ENCODE results near the gene NACAD. TPM values are rescaled to one million over a fixed set of nuclear protein-coding genes. Genes with fewer than 3 reads are reported as not detected.
"Not testable (repeated sequence)": the region's sequence is repeated elsewhere in the genome, so short reads cannot be mapped to it uniquely, and the experiment has no call there.

NACAD gene
- total RNA-seq, 1 donor from 2014 or later: 21.6 TPM

- Histone ChIP-seq H3K27me3 (ENCODE audit: insufficient read depth, low read length) (peaks cover 14% of the 10 kb centered on the region), H3K4me1 (ENCODE audit: insufficient read depth, low read length) (peaks cover 7% of the 10 kb centered on the region), H3K27ac (ENCODE audit: low read depth, low read length) (no peak overlapping the region), H3K79me2 (ENCODE audit: insufficient read depth, low read length) (peaks cover 17% of the 10 kb centered on the region), H3K9ac (ENCODE audit: low read length) (no peak overlapping the region), H3K9me3 (ENCODE audit: insufficient read depth, low read depth, low read length) (no peaks in the 10 kb centered on the region), H3K4me3 (ENCODE audit: insufficient read depth, low read depth, low read length) (no peak overlapping the region), H3K4me2 (ENCODE audit: low read length) (no peak overlapping the region), H3K36me3 (ENCODE audit: insufficient read depth, low read length) (no peaks in the 10 kb centered on the region), H2AFZ (ENCODE audit: low read depth, low read length) (no peak overlapping the region), H4K20me1 (ENCODE audit: insufficient read depth, low read length) (no peaks in the 10 kb centered on the region)
- DNase-seq (ENCODE audit: low read depth) (no peak), FAIRE-seq (no peak)
- Mint-ChIP-seq H3K36me3 (ENCODE audit: low read depth, unreplicated experiment) (no peaks in the 10 kb centered on the region), H3K4me1 (ENCODE audit: low read depth, unreplicated experiment) (peaks cover 5% of the 10 kb centered on the region), H3K27me3 (ENCODE audit: low read depth, unreplicated experiment) (peaks cover 33% of the 10 kb centered on the region), H3K9me3 (ENCODE audit: unreplicated experiment) (no peaks in the 10 kb centered on the region), H3K4me3 (ENCODE audit: unreplicated experiment) (no peak overlapping the region), H3K27ac (ENCODE audit: unreplicated experiment) (no peak overlapping the region)
- TF ChIP-seq EZH2 (IDR thresholded peaks at IDR 0.05; ENCODE audit: insufficient read depth, low read length): no peak
- TF ChIP-seq, protein P1, sequence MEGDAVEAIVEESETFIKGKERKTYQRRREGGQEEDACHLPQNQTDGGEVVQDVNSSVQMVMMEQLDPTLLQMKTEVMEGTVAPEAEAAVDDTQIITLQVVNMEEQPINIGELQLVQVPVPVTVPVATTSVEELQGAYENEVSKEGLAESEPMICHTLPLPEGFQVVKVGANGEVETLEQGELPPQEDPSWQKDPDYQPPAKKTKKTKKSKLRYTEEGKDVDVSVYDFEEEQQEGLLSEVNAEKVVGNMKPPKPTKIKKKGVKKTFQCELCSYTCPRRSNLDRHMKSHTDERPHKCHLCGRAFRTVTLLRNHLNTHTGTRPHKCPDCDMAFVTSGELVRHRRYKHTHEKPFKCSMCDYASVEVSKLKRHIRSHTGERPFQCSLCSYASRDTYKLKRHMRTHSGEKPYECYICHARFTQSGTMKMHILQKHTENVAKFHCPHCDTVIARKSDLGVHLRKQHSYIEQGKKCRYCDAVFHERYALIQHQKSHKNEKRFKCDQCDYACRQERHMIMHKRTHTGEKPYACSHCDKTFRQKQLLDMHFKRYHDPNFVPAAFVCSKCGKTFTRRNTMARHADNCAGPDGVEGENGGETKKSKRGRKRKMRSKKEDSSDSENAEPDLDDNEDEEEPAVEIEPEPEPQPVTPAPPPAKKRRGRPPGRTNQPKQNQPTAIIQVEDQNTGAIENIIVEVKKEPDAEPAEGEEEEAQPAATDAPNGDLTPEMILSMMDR (IDR thresholded peaks at IDR 0.05; ENCODE audit: insufficient read depth, low read depth, low read length): no peak
Observed at GRCh38 chr7:45114926-45115325, 26.2 kb upstream of the NACAD start.

- not testable (repeated sequence) for H3K27ac Mint-ChIP-seq (ENCODE audit: unreplicated experiment); H3K27ac ChIP-seq (ENCODE audit: low read depth, low read length); H3K9me3 Mint-ChIP-seq (ENCODE audit: unreplicated experiment); H3K9ac ChIP-seq (ENCODE audit: low read length); H3K9me3 ChIP-seq (ENCODE audit: insufficient read depth, low read depth, low read length); H3K36me3 Mint-ChIP-seq (ENCODE audit: low read depth, unreplicated experiment); H3K36me3 ChIP-seq (ENCODE audit: insufficient read depth, low read length); H3K4me2 ChIP-seq (ENCODE audit: low read length); H4K20me1 ChIP-seq (ENCODE audit: insufficient read depth, low read length); H3K4me1 Mint-ChIP-seq (ENCODE audit: low read depth, unreplicated experiment); DNase-seq (ENCODE audit: low read depth); H3K4me3 ChIP-seq (ENCODE audit: insufficient read depth, low read depth, low read length); H2AFZ ChIP-seq (ENCODE audit: low read depth, low read length); H3K4me1 ChIP-seq (ENCODE audit: insufficient read depth, low read length); FAIRE-seq; H3K4me3 Mint-ChIP-seq (ENCODE audit: unreplicated experiment)
- peaks cover 31% of the 10 kb centered on the region for H3K27me3 Mint-ChIP-seq (ENCODE audit: low read depth, unreplicated experiment)
- Histone ChIP-seq H3K79me2 (ENCODE audit: insufficient read depth, low read length) (peaks cover 23% of the 10 kb centered on the region), H3K27me3 (ENCODE audit: insufficient read depth, low read length) (peaks cover 14% of the 10 kb centered on the region)
Observed at GRCh38 chr7:45114257-45114656, 25.5 kb upstream of the NACAD start.

- peaks cover 39% of the 10 kb centered on the region for H3K79me2 ChIP-seq (ENCODE audit: insufficient read depth, low read length)
- H2AFZ ChIP-seq (ENCODE audit: low read depth, low read length): no peak overlapping the region
- DNase-seq (ENCODE audit: low read depth) (peak; percentile 64), FAIRE-seq (no peak)
- Mint-ChIP-seq H3K9me3 (ENCODE audit: unreplicated experiment) (no peaks in the 10 kb centered on the region), H3K27ac (ENCODE audit: unreplicated experiment) (peak overlapping the region; percentile 99), H3K27me3 (ENCODE audit: low read depth, unreplicated experiment) (peaks cover 26% of the 10 kb centered on the region), H3K36me3 (ENCODE audit: low read depth, unreplicated experiment) (no peaks in the 10 kb centered on the region), H3K4me1 (ENCODE audit: low read depth, unreplicated experiment) (peaks cover 14% of the 10 kb centered on the region), H3K4me3 (ENCODE audit: unreplicated experiment) (peak overlapping the region; percentile 97)
- H3K27me3 ChIP-seq (ENCODE audit: insufficient read depth, low read length): peaks cover 14% of the 10 kb centered on the region
- H4K20me1 ChIP-seq (ENCODE audit: insufficient read depth, low read length): peaks cover 18% of the 10 kb centered on the region
- H3K27ac ChIP-seq (ENCODE audit: low read depth, low read length): no peak overlapping the region
- H3K4me2 ChIP-seq (ENCODE audit: low read length): peak overlapping the region; percentile 85
- peaks cover 13% of the 10 kb centered on the region for H3K36me3 ChIP-seq (ENCODE audit: insufficient read depth, low read length)
- peaks cover 11% of the 10 kb centered on the region for H3K4me1 ChIP-seq (ENCODE audit: insufficient read depth, low read length)
- H3K9ac ChIP-seq (ENCODE audit: low read length): no peak overlapping the region
- no peak overlapping the region for H3K4me3 ChIP-seq (ENCODE audit: insufficient read depth, low read depth, low read length)
- TF ChIP-seq, protein P1 (IDR thresholded peaks at IDR 0.05; ENCODE audit: insufficient read depth, low read depth, low read length): no peak
- TF ChIP-seq EZH2 (IDR thresholded peaks at IDR 0.05; ENCODE audit: insufficient read depth, low read length): no peak
- no peaks in the 10 kb centered on the region for H3K9me3 ChIP-seq (ENCODE audit: insufficient read depth, low read depth, low read length)
Observed at GRCh38 chr7:45112648-45113047, 23.9 kb upstream of the NACAD start.

Measured in astrocyte (in vitro differentiated cells and primary cell).